ENCODE data around the gene TENT4A.

- TF ChIP-seq CTCF (IDR thresholded peaks at IDR 0.05) (no peak), POLR2AphosphoS5 (IDR thresholded peaks at IDR 0.05; ENCODE audit: low read depth, low read length) (no peak), TCF7L2 (IDR thresholded peaks at IDR 0.05; ENCODE audit: low read depth, low read length) (no peak)
Observed at GRCh38 chr5:6732634-6733410, 19.6 kb downstream of the TENT4A start.
